HepG2 (cell line): ENCODE results near the gene STARD10. TPM values are rescaled to one million over a fixed set of nuclear protein-coding genes. Genes with fewer than 3 reads are reported as not detected.

ENCODE experiments used
- ARID4A ChIP-seq: sonication (generic); formaldehyde crosslinking; IDR thresholded peaks from 2 replicates; pipeline ENCODE4 v1.5.0; 2020; ENCODE audit warnings: mild to moderate bottlenecking, missing genetic modification reagents, borderline replicate concordance
- CBFB ChIP-seq: sonication (generic); formaldehyde crosslinking; IDR thresholded peaks from 2 replicates; pipeline ENCODE4 v1.4.0; 2020; ENCODE audit warnings: missing genetic modification reagents
- RBM22 ChIP-seq: fragments of 200-400 bp; formaldehyde crosslinking; optimal IDR thresholded peaks from 2 replicates; pipeline ENCODE3; 2017; ENCODE audit warnings: mild to moderate bottlenecking, low read length, moderate library complexity
- REPIN1 ChIP-seq: sonication (generic); formaldehyde crosslinking; IDR thresholded peaks from 2 replicates; pipeline ENCODE4 v1.8.0; 2022; ENCODE audit warnings: missing genetic modification reagents, low read depth, mild to moderate bottlenecking, borderline replicate concordance
- ZBTB7B ChIP-seq: sonication (generic); formaldehyde crosslinking; IDR thresholded peaks from 2 replicates; pipeline ENCODE4 v1.4.0; 2020; ENCODE audit warnings: missing genetic modification reagents
- ZNF318 ChIP-seq: sonication (generic); formaldehyde crosslinking; IDR thresholded peaks from 2 replicates; pipeline ENCODE4 v1.4.0; 2020; ENCODE audit warnings: mild to moderate bottlenecking, missing genetic modification reagents
- ZNF382 ChIP-seq: sonication (generic); formaldehyde crosslinking; IDR thresholded peaks from 2 replicates; pipeline ENCODE4 v1.5.0; 2020; ENCODE audit warnings: missing genetic modification reagents, mild to moderate bottlenecking, borderline replicate concordance
- ZNF589 ChIP-seq: sonication (generic); formaldehyde crosslinking; conservative IDR thresholded peaks from 2 replicates; pipeline ENCODE4 v1.8.0; 2022; ENCODE audit warnings: mild to moderate bottlenecking, moderate library complexity, missing genetic modification reagents
- ZNF687 ChIP-seq: sonication (generic); formaldehyde crosslinking; IDR thresholded peaks from 2 replicates; pipeline ENCODE4 v1.5.1; 2020; ENCODE audit warnings: mild to moderate bottlenecking, missing genetic modification reagents, moderate library complexity
- ZNF775 ChIP-seq: sonication (generic); formaldehyde crosslinking; IDR thresholded peaks from 2 replicates; pipeline ENCODE4 v1.4.0; 2020; ENCODE audit warnings: missing genetic modification reagents, mild to moderate bottlenecking, moderate library complexity, borderline replicate concordance
- polyA plus RNA-seq, 8 experiments: library from polyadenylated mRNA; depleted of rRNA in 3 of 8; stranded (reverse) in 7 of 8; unstranded in 1 of 8; fragments of >200 nt; fragmentation: Illumina TruSeq in 4 of 8; extraction: Trizol in 4 of 8; gene quantifications; 2 replicates each; pipeline versions ENCODE4 v1.2.1 to v1.2.3, GENCODE V29; 2011 to 2016; ENCODE audit warnings: low read depth in 4 of 8, missing spikeins in 1 of 8, mixed read lengths in 1 of 8; ENCODE audit not compliant: insufficient read depth in 1 of 8
- total RNA-seq, 5 experiments: library from RNA; depleted of rRNA; stranded (reverse); fragments of >200 nt; fragmentation: Illumina TruSeq; extraction: Trizol; gene quantifications; 2 replicates each; pipeline ENCODE4 v1.2.3, GENCODE V29; 2016; ENCODE audit warnings: low read depth in 1 of 5

STARD10 gene
- total and polyA plus RNA-seq, 2 of the 13 experiments (the other 11 are each of a cell fraction or from before 2014, with no cell fraction given), result 260 to 341 TPM

DNA sequence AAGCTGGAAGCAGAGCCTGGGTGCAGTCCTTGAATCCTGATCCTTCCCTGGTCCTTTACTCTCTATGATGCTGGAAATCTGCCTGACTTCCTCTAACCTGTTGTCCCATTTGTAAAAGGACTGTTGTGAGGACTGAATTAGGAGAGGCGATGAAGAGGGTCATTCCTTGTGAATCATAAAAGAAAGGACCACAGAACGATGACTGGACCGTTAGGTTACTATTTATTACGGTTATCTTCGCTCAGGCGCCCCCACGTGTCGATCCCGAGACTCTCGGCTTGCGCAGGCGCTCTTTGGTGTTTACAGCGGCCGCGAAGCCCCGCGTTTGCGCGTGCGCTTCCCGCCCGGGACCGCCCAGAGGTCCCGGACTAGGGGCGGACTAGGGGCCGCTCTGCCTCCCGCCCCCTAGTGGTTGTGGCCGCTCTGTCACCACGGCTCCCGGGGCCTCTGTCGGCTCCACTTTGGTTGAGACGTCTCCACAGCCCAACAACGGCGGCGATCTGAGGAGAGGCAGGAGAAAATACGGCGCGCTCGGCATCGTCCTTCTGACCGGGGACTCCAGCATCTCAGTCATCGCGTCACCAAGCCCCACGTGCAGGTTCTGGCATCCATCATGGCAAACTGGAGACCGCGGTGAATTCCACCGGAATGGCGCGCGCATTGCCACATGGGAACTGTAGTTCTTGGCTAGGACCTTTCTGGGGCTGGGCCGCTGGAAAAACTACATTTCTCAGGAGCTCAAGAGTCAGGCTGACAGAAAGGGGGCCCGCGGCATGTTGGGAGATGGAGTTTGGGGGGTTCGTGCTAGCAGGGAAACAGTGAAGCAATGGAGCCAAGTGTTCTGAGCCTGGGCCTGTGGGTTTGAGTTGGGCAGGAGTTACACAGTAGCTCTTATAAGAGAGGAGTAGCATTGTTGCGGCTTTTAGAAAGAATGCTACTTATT, at the start of gene STARD10 (continued):
- peak; percentile 92 for TF ChIP-seq ZNF687 (CRISPR knock-in tag)
- TF ChIP-seq ZNF382 (CRISPR knock-in tag), result no peak
- TF ChIP-seq CBFB (CRISPR knock-in tag), result no peak
- TF ChIP-seq ARID4A (CRISPR knock-in tag), result peak; percentile 71; the same call in 1 of the 2 replicates
- TF ChIP-seq RBM22, result no peak
- no peak for TF ChIP-seq ZNF589
- peak; percentile 74 for TF ChIP-seq ZBTB7B (CRISPR knock-in tag)
- TF ChIP-seq ZNF775 (CRISPR knock-in tag), result no peak
- peak; percentile 27; the same call in 1 of the 2 replicates for TF ChIP-seq ZNF318 (CRISPR knock-in tag)
- TF ChIP-seq REPIN1 (CRISPR knock-in tag), result peak; percentile 70; the same call in 1 of the 2 replicates
